Measurements from ENCODE around the gene EVA1B. TPM values are rescaled to one million over a fixed set of nuclear protein-coding genes. Genes with fewer than 3 reads are reported as not detected.
A peak's percentile ranks its signal among the peaks of the same experiment; 100 is the strongest.

The EVA1B gene
- total and polyA plus RNA-seq, 2 of the 13 experiments (the other 11 are each of a cell fraction or from before 2014, with no cell fraction given): 3.9 to 6.6 TPM

DNA sequence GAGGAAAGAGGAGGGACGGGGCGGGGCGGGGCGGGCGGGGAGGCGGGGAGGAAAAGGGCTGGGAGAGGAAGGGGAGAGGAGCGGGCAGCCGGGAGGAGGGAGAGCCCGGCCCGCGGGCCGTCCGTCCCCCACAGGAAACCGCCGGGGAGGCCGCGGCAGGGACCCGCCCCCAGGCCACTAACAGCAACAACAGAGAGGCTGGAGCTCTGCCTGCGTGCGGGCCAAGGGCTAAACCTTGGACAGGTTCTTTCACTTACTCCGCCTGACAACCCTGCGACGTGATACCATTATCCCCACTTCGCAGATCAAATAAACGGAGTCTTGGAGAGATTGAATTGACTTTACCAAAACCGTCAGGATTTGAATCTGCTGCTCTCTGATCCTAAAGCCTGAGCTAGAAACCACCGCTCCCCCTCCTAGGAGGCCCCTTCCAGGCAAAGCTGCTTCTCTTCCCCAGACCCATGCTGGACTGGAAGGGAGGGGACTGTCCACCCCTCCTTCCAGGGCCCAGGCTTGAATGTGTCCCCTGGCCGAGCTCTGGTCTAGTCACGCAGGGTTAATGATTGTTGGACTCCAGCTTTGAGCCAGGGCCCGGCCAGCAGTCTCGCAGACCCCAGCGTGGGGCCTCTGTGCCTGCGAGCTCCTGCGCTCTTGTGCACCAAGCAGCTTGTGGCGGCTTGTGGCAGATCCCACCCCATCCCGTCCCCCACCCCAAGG, at the start of gene EVA1B (continued):
- TF ChIP-seq, protein P1, sequence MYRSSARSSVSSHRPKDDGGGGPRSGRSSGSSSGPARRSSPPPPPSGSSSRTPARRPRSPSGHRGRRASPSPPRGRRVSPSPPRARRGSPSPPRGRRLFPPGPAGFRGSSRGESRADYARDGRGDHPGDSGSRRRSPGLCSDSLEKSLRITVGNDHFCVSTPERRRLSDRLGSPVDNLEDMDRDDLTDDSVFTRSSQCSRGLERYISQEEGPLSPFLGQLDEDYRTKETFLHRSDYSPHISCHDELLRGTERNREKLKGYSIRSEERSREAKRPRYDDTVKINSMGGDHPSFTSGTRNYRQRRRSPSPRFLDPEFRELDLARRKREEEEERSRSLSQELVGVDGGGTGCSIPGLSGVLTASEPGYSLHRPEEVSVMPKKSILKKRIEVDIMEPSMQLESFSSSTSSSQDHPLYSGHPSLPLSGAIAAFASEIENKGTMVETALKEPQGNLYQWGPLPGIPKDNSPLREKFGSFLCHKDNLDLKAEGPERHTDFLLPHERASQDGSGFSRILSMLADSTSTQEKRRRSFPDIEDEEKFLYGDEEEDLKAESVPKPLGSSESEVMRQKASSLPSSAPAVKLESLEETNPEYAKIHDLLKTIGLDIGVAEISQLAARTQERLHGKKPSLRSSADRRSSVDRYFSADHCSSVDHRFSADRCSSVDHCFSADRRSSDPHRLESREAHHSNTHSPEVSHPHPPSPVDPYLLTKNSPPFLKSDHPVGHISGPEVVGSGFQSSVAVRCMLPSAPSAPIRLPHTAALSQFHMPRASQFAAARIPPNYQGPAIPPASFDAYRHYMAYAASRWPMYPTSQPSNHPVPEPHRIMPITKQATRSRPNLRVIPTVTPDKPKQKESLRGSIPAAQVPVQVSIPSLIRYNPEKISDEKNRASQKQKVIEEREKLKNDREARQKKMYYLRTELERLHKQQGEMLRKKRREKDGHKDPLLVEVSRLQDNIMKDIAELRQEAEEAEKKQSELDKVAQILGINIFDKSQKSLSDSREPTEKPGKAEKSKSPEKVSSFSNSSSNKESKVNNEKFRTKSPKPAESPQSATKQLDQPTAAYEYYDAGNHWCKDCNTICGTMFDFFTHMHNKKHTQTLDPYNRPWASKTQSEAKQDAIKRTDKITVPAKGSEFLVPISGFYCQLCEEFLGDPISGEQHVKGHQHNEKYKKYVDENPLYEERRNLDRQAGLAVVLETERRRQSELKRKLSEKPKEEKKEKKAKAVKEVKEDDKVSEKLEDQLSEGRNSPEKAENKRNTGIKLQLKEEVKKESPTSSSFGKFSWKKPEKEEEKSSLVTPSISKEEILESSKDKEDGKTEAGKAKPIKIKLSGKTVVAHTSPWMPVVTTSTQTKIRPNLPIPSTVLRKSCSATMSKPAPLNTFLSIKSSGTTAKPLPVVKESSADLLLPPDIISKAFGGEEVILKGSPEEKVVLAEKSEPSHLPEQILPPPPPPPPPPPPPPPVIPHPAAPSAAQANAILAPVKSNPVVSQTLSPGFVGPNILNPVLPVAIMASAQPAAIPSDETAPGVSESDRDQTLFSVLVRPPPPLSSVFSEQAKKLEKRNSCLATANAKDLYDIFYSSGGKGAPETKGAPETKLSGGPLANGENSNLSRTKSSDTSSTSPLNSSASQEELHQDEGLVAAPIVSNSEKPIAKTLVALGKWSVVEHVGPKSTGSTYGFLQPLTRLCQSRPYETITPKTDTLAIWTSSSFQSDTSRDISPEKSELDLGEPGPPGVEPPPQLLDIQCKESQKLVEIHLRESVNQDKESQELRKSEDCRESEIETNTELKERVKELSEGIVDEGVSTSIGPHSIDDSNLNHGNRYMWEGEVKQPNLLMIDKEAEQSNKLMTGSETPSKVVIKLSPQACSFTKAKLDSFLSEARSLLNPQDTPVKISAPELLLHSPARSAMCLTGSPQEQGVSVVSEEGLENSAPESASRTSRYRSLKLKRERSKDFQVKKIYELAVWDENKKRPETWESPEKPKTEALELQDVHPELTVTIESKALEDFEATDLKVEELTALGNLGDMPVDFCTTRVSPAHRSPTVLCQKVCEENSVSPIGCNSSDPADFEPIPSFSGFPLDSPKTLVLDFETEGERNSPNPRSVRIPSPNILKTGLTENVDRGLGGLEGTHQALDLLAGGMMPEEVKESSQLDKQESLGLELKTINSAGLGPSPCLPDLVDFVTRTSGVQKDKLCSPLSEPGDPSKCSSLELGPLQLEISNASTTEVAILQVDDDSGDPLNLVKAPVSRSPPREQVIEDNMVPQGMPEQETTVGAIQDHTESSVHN (CRISPR knock-in tag; IDR thresholded peaks at IDR 0.05): no peak
- TF ChIP-seq PTBP1 (IDR thresholded peaks at IDR 0.05; ENCODE audit: low read depth, low read length, poor library complexity, severe bottlenecking): no peak
- TF ChIP-seq, protein P2, sequence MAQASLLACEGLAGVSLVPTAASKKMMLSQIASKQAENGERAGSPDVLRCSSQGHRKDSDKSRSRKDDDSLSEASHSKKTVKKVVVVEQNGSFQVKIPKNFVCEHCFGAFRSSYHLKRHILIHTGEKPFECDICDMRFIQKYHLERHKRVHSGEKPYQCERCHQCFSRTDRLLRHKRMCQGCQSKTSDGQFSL (CRISPR knock-in tag; IDR thresholded peaks at IDR 0.05): peak; percentile 69; the same call in 1 of the 2 replicates
- no peak for TF ChIP-seq FOXC1 (CRISPR knock-in tag; IDR thresholded peaks at IDR 0.05; ENCODE audit: borderline replicate concordance)
- TF ChIP-seq MXD4 (CRISPR knock-in tag; IDR thresholded peaks at IDR 0.05): peak; percentile 69; the same call in 1 of the 2 replicates
- TF ChIP-seq IKZF1 (IDR thresholded peaks at IDR 0.05): no peak
- TF ChIP-seq CREM (IDR thresholded peaks at IDR 0.05): no peak
- no peak for TF ChIP-seq CREM (CRISPR knock-in tag; IDR thresholded peaks at IDR 0.05)
- TF ChIP-seq ZSCAN29 (CRISPR knock-in tag; conservative IDR thresholded peaks at IDR 0.05): no peak
- TF ChIP-seq ESRRA (CRISPR knock-in tag; IDR thresholded peaks at IDR 0.05; ENCODE audit: low read depth): 0 out of 2 replicates have a peak, but pooled peaks have one; percentile 17
- TF ChIP-seq HCFC1 (IDR thresholded peaks at IDR 0.05; ENCODE audit: low read depth, low read length): no peak
- TF ChIP-seq, protein P3, sequence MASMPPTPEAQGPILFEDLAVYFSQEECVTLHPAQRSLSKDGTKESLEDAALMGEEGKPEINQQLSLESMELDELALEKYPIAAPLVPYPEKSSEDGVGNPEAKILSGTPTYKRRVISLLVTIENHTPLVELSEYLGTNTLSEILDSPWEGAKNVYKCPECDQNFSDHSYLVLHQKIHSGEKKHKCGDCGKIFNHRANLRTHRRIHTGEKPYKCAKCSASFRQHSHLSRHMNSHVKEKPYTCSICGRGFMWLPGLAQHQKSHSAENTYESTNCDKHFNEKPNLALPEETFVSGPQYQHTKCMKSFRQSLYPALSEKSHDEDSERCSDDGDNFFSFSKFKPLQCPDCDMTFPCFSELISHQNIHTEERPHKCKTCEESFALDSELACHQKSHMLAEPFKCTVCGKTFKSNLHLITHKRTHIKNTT (CRISPR knock-in tag; IDR thresholded peaks at IDR 0.05): no peak
- TF ChIP-seq ZNF136 (CRISPR knock-in tag; IDR thresholded peaks at IDR 0.05; ENCODE audit: low read depth): 0 out of 2 replicates have a peak, but pooled peaks have one; percentile 40
- no peak for TF ChIP-seq MAFK (conservative IDR thresholded peaks at IDR 0.05 in 1 of 2, IDR thresholded peaks at IDR 0.05 in 1 of 2; ENCODE audit: low read length in 2 of 2)
- TF ChIP-seq ZFP36L1 (CRISPR knock-in tag; IDR thresholded peaks at IDR 0.05): no peak
- no peak for TF ChIP-seq ZNF547 (CRISPR knock-in tag; IDR thresholded peaks at IDR 0.05)
- TF ChIP-seq, protein P4, sequence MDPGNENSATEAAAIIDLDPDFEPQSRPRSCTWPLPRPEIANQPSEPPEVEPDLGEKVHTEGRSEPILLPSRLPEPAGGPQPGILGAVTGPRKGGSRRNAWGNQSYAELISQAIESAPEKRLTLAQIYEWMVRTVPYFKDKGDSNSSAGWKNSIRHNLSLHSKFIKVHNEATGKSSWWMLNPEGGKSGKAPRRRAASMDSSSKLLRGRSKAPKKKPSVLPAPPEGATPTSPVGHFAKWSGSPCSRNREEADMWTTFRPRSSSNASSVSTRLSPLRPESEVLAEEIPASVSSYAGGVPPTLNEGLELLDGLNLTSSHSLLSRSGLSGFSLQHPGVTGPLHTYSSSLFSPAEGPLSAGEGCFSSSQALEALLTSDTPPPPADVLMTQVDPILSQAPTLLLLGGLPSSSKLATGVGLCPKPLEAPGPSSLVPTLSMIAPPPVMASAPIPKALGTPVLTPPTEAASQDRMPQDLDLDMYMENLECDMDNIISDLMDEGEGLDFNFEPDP (CRISPR knock-in tag; conservative IDR thresholded peaks at IDR 0.05): no peak
- TF ChIP-seq YY1 (IDR thresholded peaks at IDR 0.05; ENCODE audit: insufficient read depth, insufficient replicate concordance, low read depth, low read length): no peak
